ENCODE measurements around the gene BTBD19. TPM values are rescaled to one million over a fixed set of nuclear protein-coding genes. Genes with fewer than 3 reads are reported as not detected.

BTBD19 gene
- total RNA-seq, 2 donors from 2014 or later: 18.8 to 53.6 TPM

- peak; percentile 91 for ATAC-seq (ENCODE audit: insufficient number of reproducible peaks, low FRiP score, low read depth)
- no peaks in the 10 kb centered on the region for H3K27me3 ChIP-seq (replicated peaks; ENCODE audit: insufficient read depth)
- H3K4me1 ChIP-seq (ENCODE audit: control insufficient read depth in 1 of 2, low read depth in 2 of 2): peaks cover 20 to 38% of the 10 kb centered on the region in 2 donors
- TF ChIP-seq CTCF (IDR thresholded peaks at IDR 0.05): peak; percentile 81
- H3K27ac ChIP-seq: peak within 1 kb of the TSS; percentile 97 to 99
- peaks cover 22% of the 10 kb centered on the region for H3K36me3 ChIP-seq
- no peaks in the 10 kb centered on the region for H3K9me3 ChIP-seq
- peak within 1 kb of the TSS; percentile 94 for H3K4me3 ChIP-seq
- DNase-seq (ENCODE audit: low spot score): peak; percentile 95
Measured at GRCh38 chr1:44799770-44800584, 8.3 kb upstream of the BTBD19 start, which contains the start of gene PLK3. TSS of gene PLK3 (plus strand) at chr1:44800377. CDS start at chr1:44800464, 87 bp downstream.

- Histone ChIP-seq H3K4me3 (peak overlapping the region; percentile 94), H3K4me1 (ENCODE audit: control insufficient read depth in 1 of 2, low read depth in 2 of 2) (peaks cover 30 to 56% of the 10 kb centered on the region in 2 donors), H3K27me3 (replicated peaks; ENCODE audit: insufficient read depth) (no peaks in the 10 kb centered on the region), H3K27ac (peak overlapping the region; percentile 97 to 99), H3K9me3 (no peaks in the 10 kb centered on the region), H3K36me3 (peaks cover 33% of the 10 kb centered on the region)
- no peak for TF ChIP-seq CTCF (IDR thresholded peaks at IDR 0.05)
- ATAC-seq (ENCODE audit: insufficient number of reproducible peaks, low FRiP score, low read depth) (no peak), DNase-seq (ENCODE audit: low spot score) (no peak)
Measured at GRCh38 chr1:44801491-44802305, 6.6 kb upstream of the BTBD19 start.

- ATAC-seq (ENCODE audit: insufficient number of reproducible peaks, low FRiP score, low read depth) (no peak), DNase-seq (ENCODE audit: low spot score) (no peak)
- H3K27ac ChIP-seq: peak overlapping the region; percentile 97 to 99
- H3K9me3 ChIP-seq: no peaks in the 10 kb centered on the region
- no peaks in the 10 kb centered on the region for H3K27me3 ChIP-seq (replicated peaks; ENCODE audit: insufficient read depth)
- TF ChIP-seq CTCF (IDR thresholded peaks at IDR 0.05): no peak
- H3K4me3 ChIP-seq: peak overlapping the region; percentile 94
- peaks cover 34 to 64% of the 10 kb centered on the region in 2 donors for H3K4me1 ChIP-seq (ENCODE audit: control insufficient read depth in 1 of 2, low read depth in 2 of 2)
- peaks cover 33% of the 10 kb centered on the region for H3K36me3 ChIP-seq
Measured at GRCh38 chr1:44802306-44803061, 5.8 kb upstream of the BTBD19 start.

- no peaks in the 10 kb centered on the region for H3K27me3 ChIP-seq (replicated peaks; ENCODE audit: insufficient read depth)
- TF ChIP-seq CTCF (IDR thresholded peaks at IDR 0.05): no peak
- H3K9me3 ChIP-seq: no peaks in the 10 kb centered on the region
- peaks cover 36 to 69% of the 10 kb centered on the region in 2 donors for H3K4me1 ChIP-seq (ENCODE audit: control insufficient read depth in 1 of 2, low read depth in 2 of 2)
- no peak for DNase-seq (ENCODE audit: low spot score)
- ATAC-seq (ENCODE audit: insufficient number of reproducible peaks, low FRiP score, low read depth): no peak
- H3K4me3 ChIP-seq: peak overlapping the region; percentile 94
- peak overlapping the region; percentile 97 to 99 for H3K27ac ChIP-seq
- peaks cover 33% of the 10 kb centered on the region for H3K36me3 ChIP-seq
Measured at GRCh38 chr1:44803062-44803311, 5.3 kb upstream of the BTBD19 start.
